ENCODE data around the gene GLIPR1L1.

GRCh38 chr12:75322464-75322863 lies 12.0 kb upstream of the GLIPR1L1 start:
- TF ChIP-seq REST (IDR thresholded peaks at IDR 0.05; ENCODE audit: borderline replicate concordance): no peak
- no peak for TF ChIP-seq CTCF (IDR thresholded peaks at IDR 0.05; ENCODE audit: poor library complexity, severe bottlenecking)
